Activated naive CD4-positive, alpha-beta T cell treated with anti-CD3 and anti-CD28 coated beads, Interleukin-2, amount 50 U/mL, for 72 hours (primary cell): ENCODE results near the gene OR14A16. TPM values are rescaled to one million over a fixed set of nuclear protein-coding genes. Genes with fewer than 3 reads are reported as not detected.

ENCODE experiments used
- ATAC-seq, 2 donors: fragments of 150-1000 bp; cut with Tn5 transposase; 2 replicates each; pipeline ENCODE4 v1.10.0; 2021; ENCODE audit warnings: mild to moderate bottlenecking in 2 of 2, moderate library complexity in 2 of 2
- DNase-seq, 2 donors: peaks; one replicate each; pipeline ENCODE4 v3.0.0; 2021 to 2022; ENCODE audit warnings: low spot score in 2 of 2
- H3K27ac Mint-ChIP-seq, 2 donors: one replicate each; pipeline ENCODE4 v1.8.0; 2022; ENCODE audit warnings: mild to moderate bottlenecking in 2 of 2, mixed read lengths in 2 of 2
- H3K36me3 Mint-ChIP-seq, 2 donors: one replicate each; pipeline ENCODE4 v1.8.0; 2022; ENCODE audit warnings: mixed read lengths in 2 of 2
- H3K9me3 Mint-ChIP-seq, 2 donors: one replicate each; pipeline ENCODE4 v1.8.0; 2022; ENCODE audit warnings: mixed read lengths in 2 of 2
- total RNA-seq, 2 donors: library from RNA; stranded (reverse); gene quantifications; one replicate each; pipeline ENCODE4 v1.2.3, GENCODE V29; 2022

The OR14A16 gene
- total RNA-seq, 2 donors from 2014 or later: not detected

GRCh38 chr1:247829656-247830055 is 5.7 kb upstream of the OR14A16 start:
- H3K9me3 Mint-ChIP-seq: no peaks in the 10 kb centered on the region
- DNase-seq (no peak), ATAC-seq (no peak)
- no peaks in the 10 kb centered on the region for H3K36me3 Mint-ChIP-seq
- H3K27ac Mint-ChIP-seq: no peak overlapping the region

DNA sequence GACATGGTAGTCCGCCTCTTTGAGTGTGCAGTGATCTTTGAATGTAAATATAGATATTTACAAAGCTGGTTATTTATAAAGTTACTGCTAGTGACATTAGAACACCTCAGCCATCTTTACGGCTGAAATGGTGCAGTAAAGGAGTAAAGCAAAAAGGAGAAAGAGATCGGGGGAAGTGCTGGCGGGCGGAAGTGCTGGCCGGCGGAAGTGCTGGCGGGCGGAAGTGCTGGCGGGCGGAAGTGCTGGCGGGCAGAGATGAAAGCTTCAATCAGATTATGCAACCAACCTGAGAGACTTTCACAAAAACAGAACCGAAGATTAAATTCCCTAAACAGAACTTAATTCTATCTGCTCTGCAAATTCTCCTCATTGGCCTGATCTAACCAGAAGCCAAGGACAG is 1.4 kb upstream of the OR14A16 start:
- no peak overlapping the region for H3K27ac Mint-ChIP-seq
- DNase-seq: no peak
- no peaks in the 10 kb centered on the region for H3K9me3 Mint-ChIP-seq
- no peak for ATAC-seq
- H3K36me3 Mint-ChIP-seq: no peaks in the 10 kb centered on the region

GRCh38 chr1:247822060-247822459 is 1.9 kb downstream of the OR14A16 start:
- ATAC-seq: no peak
- H3K36me3 Mint-ChIP-seq: no peaks in the 10 kb centered on the region
- no peaks in the 10 kb centered on the region for H3K9me3 Mint-ChIP-seq
- no peak for DNase-seq
- H3K27ac Mint-ChIP-seq: no peak overlapping the region

- no peak overlapping the region for H3K27ac Mint-ChIP-seq
- DNase-seq (no peak), ATAC-seq (no peak)
- no peaks in the 10 kb centered on the region for H3K9me3 Mint-ChIP-seq
- H3K36me3 Mint-ChIP-seq: no peaks in the 10 kb centered on the region
Measured at GRCh38 chr1:247812637-247813036, 11.3 kb downstream of the OR14A16 start.

DNA sequence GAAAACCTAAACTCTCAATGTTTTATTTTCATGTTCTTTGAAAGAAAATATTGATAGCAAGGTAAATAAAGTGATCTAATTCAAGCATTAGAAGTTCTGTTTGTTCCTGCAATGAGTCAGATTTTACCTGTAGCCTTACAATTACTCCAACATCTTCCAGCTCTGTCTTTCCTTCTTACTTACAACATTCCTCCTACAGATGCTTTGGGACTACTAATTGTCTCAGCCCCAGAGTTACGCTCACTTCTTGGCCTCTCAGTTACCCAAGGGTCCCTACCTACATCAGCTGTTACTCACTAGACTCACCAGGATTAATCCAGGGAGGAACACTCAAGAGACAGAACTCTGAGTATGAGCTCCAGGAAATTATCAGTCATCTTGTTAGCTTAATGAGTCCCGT is 26.4 kb downstream of the OR14A16 start:
- no peak for ATAC-seq
- no peaks in the 10 kb centered on the region for H3K36me3 Mint-ChIP-seq
- peaks cover 0 to 4% of the 10 kb centered on the region in 2 donors for H3K9me3 Mint-ChIP-seq
- no peak overlapping the region for H3K27ac Mint-ChIP-seq
- no peak for DNase-seq

DNA sequence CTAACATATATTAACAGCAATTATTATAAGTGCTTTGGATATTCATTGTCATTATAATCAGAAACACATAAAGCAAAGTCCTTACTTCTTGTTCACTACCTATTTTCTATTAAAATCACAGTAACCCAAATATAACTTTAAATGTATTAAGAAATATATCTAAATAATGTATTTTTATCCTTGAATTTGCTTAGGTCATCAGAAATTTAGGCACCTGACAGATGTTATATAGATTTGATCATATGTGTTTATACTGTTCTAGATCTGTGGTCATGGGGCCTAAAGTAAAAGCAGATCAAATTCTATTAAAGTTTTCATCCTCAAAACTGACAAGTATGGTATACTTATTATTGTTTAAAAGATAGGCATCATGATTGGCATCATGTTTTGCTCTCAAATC is 54.3 kb downstream of the OR14A16 start:
- ATAC-seq (no peak), DNase-seq (no peak)
- H3K36me3 Mint-ChIP-seq: no peaks in the 10 kb centered on the region
- H3K9me3 Mint-ChIP-seq: no peaks in the 10 kb centered on the region
- H3K27ac Mint-ChIP-seq: no peak overlapping the region

Other genes starting within 250 kb of the OR14A16 start
- gene OR2G2, start 235.8 kb downstream of the OR14A16 start, total RNA-seq: under 1 TPM in 1 of 2 donors, not detected in 1; 0.25 TPM
- gene OR2G3, start 218.5 kb downstream of the OR14A16 start, total RNA-seq: not detected
- not detected for gene OR13G1, start 144.4 kb downstream of the OR14A16 start, total RNA-seq
- not detected for gene OR6F1, start 107.5 kb downstream of the OR14A16 start, total RNA-seq
- not detected for gene OR14K1, start 85.5 kb downstream of the OR14A16 start, total RNA-seq
- gene OR14A2, start 76.0 kb downstream of the OR14A16 start, total RNA-seq: not detected
- gene OR1C1, start 63.6 kb downstream of the OR14A16 start, total RNA-seq: not detected
- not detected for gene OR11L1, start 17.8 kb upstream of the OR14A16 start, total RNA-seq
- gene TRIM58, start 33.1 kb upstream of the OR14A16 start, total RNA-seq: under 1 TPM in 1 of 2 donors, not detected in 1; 0.10 TPM
- gene OR2W3, start 71.5 kb upstream of the OR14A16 start, total RNA-seq: not detected
- not detected for gene OR2T8, start 96.1 kb upstream of the OR14A16 start, total RNA-seq
- not detected for gene OR2AJ1, start 100.8 kb upstream of the OR14A16 start, total RNA-seq
- under 1 TPM in 1 of 2 donors, not detected in 1; 0.45 TPM for gene OR2L8, start 124.7 kb upstream of the OR14A16 start, total RNA-seq
- gene OR2AK2, start 141.1 kb upstream of the OR14A16 start, total RNA-seq: under 1 TPM in 1 of 2 donors, not detected in 1; 0.25 TPM
- under 1 TPM in 1 of 2 donors, not detected in 1; 0.16 TPM for gene OR2L5, start 189.5 kb upstream of the OR14A16 start, total RNA-seq
- gene OR2L2, start 206.0 kb upstream of the OR14A16 start, total RNA-seq: under 1 TPM; 0.14 to 0.23 TPM
- gene OR2L3, start 222.7 kb upstream of the OR14A16 start, total RNA-seq: not detected